Heart left ventricle (tissue), 13 donors: Measurements from ENCODE around the gene IL24.

Experiments used
- CTCF ChIP-seq, 12 donors: fragments of 200-600 bp; sonication (generic) in 4 of 12; IDR thresholded peaks; one replicate each; pipeline versions ENCODE4 v1.5.0 to v1.8.0; 2018 to 2022; ENCODE audit warnings: antibody characterized with exemption in 12 of 12, mild to moderate bottlenecking in 5 of 12
- POLR2A ChIP-seq, 2 donors: fragments of 450-650 bp; IDR thresholded peaks; one replicate each; pipeline ENCODE4 v1.6.1; 2017; ENCODE audit warnings: antibody characterized with exemption in 2 of 2, mild to moderate bottlenecking in 2 of 2, moderate library complexity in 2 of 2
- donor health status: ischemic (EF 13 %, LVEDD 7.1; RV severe dilation, severe dysfunction).
- donor health status: DM: no; HTN: yes; CAD: no.
- donor health status: DM: no; HTN: no; CAD: no.
- donor health status: ischemic (EF 25% LVEDD 6.9; RV normal size, moderate dysfunction).
- donor health status: ischemic (EF 25% LVEDD 5.7; RV mildly dilated, moderate dysfunction).
- donor health status: ischemic (EF 35%, LVEDD 5.7; RV mildly dilated, moderate dysfunction).
- donor health status: nonischemic (EF 11% LVEDD 7.7; RV severe dilation, severe dysfunction).
- donor health status: DM: yes; HTN: yes; CAD: no.
- donor health status: PGD.
- donor health status: ischemic (EF 29% LVEDD 5.4; RV normal size, mild dysfunction).
- donor health status: nonischemic (EF 23%, LVEDD 6.1; RV moderate dilation, normal function).

- no peak for TF ChIP-seq CTCF (IDR thresholded peaks at IDR 0.05)
- TF ChIP-seq POLR2A (IDR thresholded peaks at IDR 0.05) = no peak
These were observed 41.9 kb downstream of the IL24 start for GRCh38 chr1:206939131-206939530.
